Smooth muscle cell of the brain vasculature (primary cell): ENCODE results near the gene MYRFL.
"Not testable (repeated sequence)": the region's sequence is repeated elsewhere in the genome, so short reads cannot be mapped to it uniquely, and the experiment has no call there.

ENCODE experiments used
- DNase-seq: peaks from one replicate; pipeline ENCODE4 v3.0.0-alpha.2; 2012; ENCODE audit warnings: low read depth, low spot score

The MYRFL gene

GRCh38 chr12:69987579-69988091, 162.6 kb downstream of the MYRFL start:
- no peak for DNase-seq

GRCh38 chr12:69988481-69989321, 163.7 kb downstream of the MYRFL start:
- no peak for DNase-seq

GRCh38 chr12:69991690-69992288, 166.8 kb downstream of the MYRFL start:
- no peak for DNase-seq

DNA sequence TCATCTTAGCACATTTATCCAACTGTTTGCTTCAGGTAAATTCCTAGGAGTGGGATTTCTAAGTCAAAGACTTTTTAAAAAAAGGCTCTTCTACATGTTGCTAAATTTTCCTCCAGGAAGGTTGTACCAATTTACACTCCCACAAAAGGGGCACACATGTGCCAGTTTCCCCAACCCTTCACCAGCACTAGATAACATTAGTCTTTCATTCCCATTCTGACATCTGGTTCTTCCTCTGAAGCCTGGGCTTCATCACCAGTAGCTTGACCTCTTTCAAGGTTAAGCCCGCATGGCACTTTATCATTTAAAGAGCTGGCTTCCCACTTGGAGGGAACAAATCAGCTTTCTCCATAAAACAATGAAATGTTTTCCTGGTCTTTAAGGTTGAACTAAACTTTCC, 168.4 kb downstream of the MYRFL start:
- no peak for DNase-seq

DNA sequence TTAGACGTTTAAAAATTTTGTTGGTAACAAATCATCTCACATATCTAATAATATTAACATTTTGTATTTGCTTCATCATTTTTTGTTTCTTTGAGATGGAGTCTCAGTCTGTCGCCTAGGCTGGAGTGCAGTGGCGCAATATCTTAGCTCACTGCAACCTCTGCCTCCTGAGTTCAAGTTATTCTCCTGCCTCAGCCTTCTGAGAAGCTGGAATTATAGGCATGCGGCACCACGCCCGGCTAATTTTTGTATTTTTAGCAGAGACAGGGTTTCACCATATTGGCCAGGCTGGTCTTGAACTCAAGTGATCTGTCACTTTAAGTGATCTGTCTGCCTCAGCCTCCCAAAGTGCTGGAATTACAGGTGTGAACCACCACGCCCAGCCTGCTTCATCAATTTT, 169.1 kb downstream of the MYRFL start:
- DNase-seq = not testable (repeated sequence)

- no peak for DNase-seq
Observed at GRCh38 chr12:69994724-69995173, 169.7 kb downstream of the MYRFL start.

DNA sequence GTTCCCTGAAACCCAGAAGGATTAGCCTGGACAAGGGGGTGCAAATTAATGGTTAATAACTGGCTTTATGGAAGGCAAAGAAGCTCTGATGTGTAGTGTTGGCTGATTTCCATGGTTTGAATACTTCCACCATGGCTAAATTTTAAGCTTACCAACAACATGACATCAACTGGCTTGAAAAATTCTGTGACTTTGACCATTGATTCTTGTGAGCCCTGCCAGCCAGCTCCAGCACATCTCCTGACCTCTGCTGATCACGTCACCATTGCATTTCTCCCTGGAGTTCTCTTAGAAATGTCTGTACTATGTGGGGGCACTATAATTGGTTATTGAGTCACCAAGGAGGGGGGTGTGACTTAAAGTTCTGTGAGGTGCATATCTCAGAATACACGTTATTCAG, 171.2 kb downstream of the MYRFL start:
- DNase-seq = no peak

- no peak for DNase-seq
Observed at GRCh38 chr12:69996722-69997121, 171.7 kb downstream of the MYRFL start.

DNA sequence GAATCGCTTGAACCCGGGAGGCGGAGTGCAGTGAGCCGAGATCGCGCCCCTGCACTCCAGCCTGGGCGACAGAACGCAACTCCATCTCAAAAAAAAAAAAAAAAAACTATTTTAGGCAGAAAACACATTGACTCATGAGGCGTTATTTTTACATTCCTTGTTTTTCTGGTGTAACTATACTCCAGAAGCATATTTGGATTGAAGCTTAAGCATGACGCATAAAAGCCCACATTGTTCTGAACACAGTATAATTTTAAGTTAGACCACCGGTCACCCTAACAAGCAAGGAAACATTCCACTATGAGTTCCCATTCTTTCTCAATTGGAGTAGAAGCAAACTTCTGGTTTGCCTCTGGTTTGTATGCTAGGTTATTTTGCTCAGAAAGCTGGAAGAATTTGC, 173.0 kb downstream of the MYRFL start:
- DNase-seq = no peak

DNA sequence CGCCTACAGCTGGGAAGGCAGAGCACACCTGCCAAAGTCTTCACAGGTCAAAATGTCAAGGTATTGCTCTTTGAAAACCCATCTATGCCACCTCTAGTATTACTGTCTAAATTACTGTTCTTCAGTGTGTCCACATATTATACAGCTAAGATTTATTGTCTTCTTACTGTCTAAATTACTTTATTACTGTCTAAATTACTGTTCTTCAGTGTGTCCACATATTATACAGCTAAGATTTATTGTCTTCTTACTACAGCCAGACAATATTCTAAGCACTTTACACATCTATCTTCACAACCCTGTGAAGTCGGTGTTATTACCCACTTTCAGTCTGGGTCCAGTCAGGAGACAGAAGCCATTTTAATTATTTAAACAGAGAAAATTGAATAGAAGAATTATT, 173.9 kb downstream of the MYRFL start:
- no peak for DNase-seq

DNA sequence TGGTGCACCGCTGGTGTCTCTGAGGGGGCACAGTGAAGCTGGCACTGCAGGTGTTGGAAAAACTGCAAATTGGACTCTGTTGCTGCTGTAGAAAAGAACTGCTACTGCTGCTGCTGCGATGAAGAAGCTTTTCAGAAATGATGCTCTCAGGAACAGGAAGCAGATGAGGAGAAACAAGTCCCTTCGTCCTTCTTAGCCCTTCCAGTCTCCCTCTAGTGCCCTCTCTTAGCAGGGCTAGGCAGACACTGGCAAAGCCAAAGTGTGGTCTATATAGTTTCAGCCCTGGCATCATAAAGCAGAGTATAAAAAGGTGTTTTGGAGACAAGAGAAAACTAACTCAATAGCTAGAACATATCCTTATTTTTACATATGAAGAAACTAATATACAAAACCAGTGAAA, 174.5 kb downstream of the MYRFL start:
- no peak for DNase-seq

- DNase-seq = no peak
Observed at GRCh38 chr12:70002097-70002911, 177.3 kb downstream of the MYRFL start.

- no peak for DNase-seq
Observed at GRCh38 chr12:70002912-70003255, 177.9 kb downstream of the MYRFL start.

DNA sequence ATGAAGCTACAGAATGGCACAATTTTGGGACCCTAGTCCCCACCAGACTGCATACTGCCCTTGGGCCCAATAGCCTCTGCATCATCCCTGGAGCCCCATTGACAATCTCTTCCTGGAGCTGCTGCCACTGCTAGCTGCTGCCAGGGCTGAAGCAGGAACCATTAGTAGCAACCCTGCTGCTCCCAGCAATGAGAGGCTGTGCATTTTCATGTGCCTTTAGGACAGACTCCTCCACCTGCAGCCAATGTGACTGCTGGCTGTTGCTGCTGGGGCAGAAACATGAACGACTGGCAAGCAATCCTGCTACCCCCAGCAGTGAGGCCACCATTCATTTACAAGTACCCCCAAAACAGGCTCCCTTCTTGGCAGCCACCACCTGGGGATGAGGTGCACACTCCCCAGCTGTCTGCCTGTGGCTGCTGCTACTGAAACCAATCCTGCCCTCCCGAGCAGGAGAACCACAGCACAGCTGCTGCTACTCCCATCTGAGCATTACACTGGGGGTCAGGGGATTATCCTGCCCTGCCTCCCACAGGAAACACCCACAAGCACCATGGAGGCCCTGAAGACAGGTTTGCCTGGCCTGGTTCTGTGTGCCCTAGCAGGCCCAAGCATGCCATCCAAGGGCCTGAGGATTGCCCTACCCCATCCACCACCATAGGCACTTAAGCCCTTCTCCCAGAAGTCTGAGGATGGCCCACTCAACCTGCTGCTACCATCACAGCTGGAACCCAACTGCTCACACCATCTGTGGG, 181.0 kb downstream of the MYRFL start:
- no peak for DNase-seq

DNA sequence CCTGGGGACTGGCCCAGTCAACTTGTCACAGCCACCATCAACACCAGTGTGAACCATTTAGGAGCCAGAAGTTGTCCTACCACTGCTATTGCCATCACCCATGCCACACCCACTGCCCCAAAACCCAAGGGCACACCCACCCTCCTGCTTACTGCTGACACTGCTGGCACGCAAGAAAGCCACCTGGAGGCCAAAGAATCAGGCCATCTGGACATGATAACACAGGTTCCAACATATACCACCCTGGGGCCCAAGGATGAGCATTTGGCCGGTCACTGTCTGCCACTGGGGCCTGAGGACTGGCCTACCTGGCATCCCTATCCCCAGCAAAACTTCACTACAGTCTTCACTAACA, 181.6 kb downstream of the MYRFL start:
- no peak for DNase-seq

GRCh38 chr12:70007687-70008086, 182.7 kb downstream of the MYRFL start:
- no peak for DNase-seq
